ENCODE results near the gene MIPEP.

DNA sequence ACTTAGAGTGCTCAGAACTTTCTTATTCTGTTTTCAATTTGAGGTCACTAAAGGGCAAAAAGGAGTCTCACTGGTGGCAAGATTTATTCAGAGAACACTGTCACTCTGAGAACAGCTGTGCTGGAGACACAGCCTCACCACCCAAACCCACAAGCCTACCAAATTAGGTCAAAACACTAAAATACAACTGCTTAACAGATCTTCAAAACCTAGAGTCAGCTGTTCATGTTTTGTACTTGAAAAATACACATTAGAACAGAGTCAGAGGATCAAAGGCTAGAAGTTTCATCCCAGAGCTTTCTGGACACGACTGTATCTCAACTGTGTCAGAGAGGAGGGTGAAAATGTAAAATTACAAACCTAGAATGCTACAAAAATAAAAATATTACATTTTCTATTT is 89.3 kb downstream of the MIPEP start:
- TF ChIP-seq, protein P1, sequence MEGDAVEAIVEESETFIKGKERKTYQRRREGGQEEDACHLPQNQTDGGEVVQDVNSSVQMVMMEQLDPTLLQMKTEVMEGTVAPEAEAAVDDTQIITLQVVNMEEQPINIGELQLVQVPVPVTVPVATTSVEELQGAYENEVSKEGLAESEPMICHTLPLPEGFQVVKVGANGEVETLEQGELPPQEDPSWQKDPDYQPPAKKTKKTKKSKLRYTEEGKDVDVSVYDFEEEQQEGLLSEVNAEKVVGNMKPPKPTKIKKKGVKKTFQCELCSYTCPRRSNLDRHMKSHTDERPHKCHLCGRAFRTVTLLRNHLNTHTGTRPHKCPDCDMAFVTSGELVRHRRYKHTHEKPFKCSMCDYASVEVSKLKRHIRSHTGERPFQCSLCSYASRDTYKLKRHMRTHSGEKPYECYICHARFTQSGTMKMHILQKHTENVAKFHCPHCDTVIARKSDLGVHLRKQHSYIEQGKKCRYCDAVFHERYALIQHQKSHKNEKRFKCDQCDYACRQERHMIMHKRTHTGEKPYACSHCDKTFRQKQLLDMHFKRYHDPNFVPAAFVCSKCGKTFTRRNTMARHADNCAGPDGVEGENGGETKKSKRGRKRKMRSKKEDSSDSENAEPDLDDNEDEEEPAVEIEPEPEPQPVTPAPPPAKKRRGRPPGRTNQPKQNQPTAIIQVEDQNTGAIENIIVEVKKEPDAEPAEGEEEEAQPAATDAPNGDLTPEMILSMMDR (IDR thresholded peaks at IDR 0.05), result no peak
- TF ChIP-seq POLR2A (IDR thresholded peaks at IDR 0.05), result no peak

Measured in thyroid gland (tissue), 4 donors.